Keratinocyte (primary cell): ENCODE results near the gene ICAM4. TPM values are rescaled to one million over a fixed set of nuclear protein-coding genes. Genes with fewer than 3 reads are reported as not detected.

Experiments
- DNase-seq: peaks from one replicate; pipeline ENCODE4 v3.0.0-alpha.2; 2011; ENCODE audit warnings: low read depth, missing footprints, low spot score
- FAIRE-seq: peaks from 2 replicates; lab custom pipeline; 2011; peaks lifted over from hg19 to GRCh38; lab: Jason Lieb, UNC
- H2AFZ ChIP-seq: 2 replicates; pipeline ENCODE4 v1.6.0; 2012; ENCODE audit warnings: low read length, control low read depth, inconsistent platforms; ENCODE audit not compliant: control insufficient read depth
- H3K27ac ChIP-seq: 2 replicates; pipeline ENCODE4 v1.5.1; 2011; ENCODE audit warnings: low read length; ENCODE audit not compliant: control insufficient read depth, insufficient read depth
- H3K27me3 ChIP-seq: 3 replicates; pipeline ENCODE4 v1.6.0; 2011; ENCODE audit warnings: low read length; ENCODE audit not compliant: control insufficient read depth, insufficient read depth; ENCODE audit errors: extremely low read depth
- H3K36me3 ChIP-seq, 2 experiments: 2 replicates in 1 of 2; 3 replicates in 1 of 2; pipeline ENCODE4 v1.5.1; 2011; ENCODE audit warnings: low read length in 2 of 2, mild to moderate bottlenecking in 1 of 2; ENCODE audit not compliant: control insufficient read depth in 2 of 2, insufficient read depth in 2 of 2; ENCODE audit errors: extremely low read depth in 1 of 2
- H3K4me1 ChIP-seq: 3 replicates; pipeline ENCODE4 v1.5.1; 2011; ENCODE audit warnings: low read length; ENCODE audit not compliant: control insufficient read depth, insufficient read depth; ENCODE audit errors: extremely low read depth
- H3K4me2 ChIP-seq: 3 replicates; pipeline ENCODE4 v1.6.0; 2011; ENCODE audit warnings: low read depth, low read length; ENCODE audit not compliant: control insufficient read depth, insufficient read depth; ENCODE audit errors: extremely low read depth
- H3K4me3 ChIP-seq, 3 experiments: fragments of 200-600 bp in 1 of 3; sonication (generic) in 1 of 3; 2 replicates in 2 of 3; 3 replicates in 1 of 3; pipeline ENCODE4 v1.5.1; 2011 to 2016; ENCODE audit warnings: low read length in 3 of 3, mild to moderate bottlenecking in 3 of 3, control low read depth in 2 of 3, inconsistent platforms in 1 of 3, low read depth in 1 of 3, mixed read lengths in 1 of 3, mixed run types in 1 of 3, moderate library complexity in 1 of 3; ENCODE audit not compliant: control insufficient read depth in 2 of 3, insufficient read depth in 2 of 3; ENCODE audit errors: extremely low read depth in 1 of 3
- H3K79me2 ChIP-seq: 2 replicates; pipeline ENCODE4 v1.6.0; 2012; ENCODE audit warnings: low read length; ENCODE audit not compliant: control insufficient read depth, insufficient read depth
- H3K9ac ChIP-seq: 3 replicates; pipeline ENCODE4 v1.6.0; 2011; ENCODE audit warnings: low read length; ENCODE audit not compliant: control insufficient read depth, insufficient read depth; ENCODE audit errors: extremely low read depth
- H3K9me1 ChIP-seq: 3 replicates; pipeline ENCODE4 v1.6.0; 2011; ENCODE audit warnings: low read length; ENCODE audit not compliant: control insufficient read depth, insufficient read depth; ENCODE audit errors: extremely low read depth
- H3K9me3 ChIP-seq: 2 replicates; pipeline ENCODE4 v1.5.1; 2012; ENCODE audit warnings: low read depth, low read length; ENCODE audit not compliant: control insufficient read depth
- H4K20me1 ChIP-seq: 3 replicates; pipeline ENCODE4 v1.6.0; 2011; ENCODE audit warnings: low read length; ENCODE audit not compliant: control insufficient read depth, insufficient read depth; ENCODE audit errors: extremely low read depth
- EZH2 ChIP-seq: IDR thresholded peaks from one replicate; pipeline ENCODE4 v1.6.1; 2012; ENCODE audit warnings: inconsistent platforms, mild to moderate bottlenecking, low read length, moderate library complexity
- dilution Hi-C: fragments of 300-500 bp; cut with MboI; formaldehyde crosslinking; loops from one replicate; pipeline ENCODE4 v1.7.0; 2020; ENCODE audit warnings: low sequenced_read_pairs; ENCODE audit not compliant: extremely low pct_ligation_motif_present
- polyA plus RNA-seq, 5 experiments: library from polyadenylated mRNA; depleted of rRNA in 3 of 5; stranded (reverse) in 3 of 5; stranded (forward) in 1 of 5; unstranded in 1 of 5; fragments of >200 nt; gene quantifications; 1 replicate in 1 of 5; 2 replicates in 3 of 5; 3 replicates in 1 of 5; pipeline versions ENCODE4 v1.2.1 to v1.2.3, GENCODE V29; 2011 to 2012; ENCODE audit warnings: missing spikeins in 2 of 5, low read depth in 1 of 5, low replicate concordance in 1 of 5
- TF ChIP-seq, protein P1 (sequence below), 3 experiments: IDR thresholded peaks in 1 of 3; conservative IDR thresholded peaks in 1 of 3; optimal IDR thresholded peaks in 1 of 3; 2 replicates in 2 of 3; 3 replicates in 1 of 3; pipeline versions ENCODE3 to v1.5.1; 2011; ENCODE audit warnings: low read length in 3 of 3, mild to moderate bottlenecking in 3 of 3, moderate library complexity in 2 of 3, control low read depth in 1 of 3, inconsistent platforms in 1 of 3; ENCODE audit not compliant: insufficient read depth in 2 of 3; ENCODE audit errors: extremely low read depth in 1 of 3

The ICAM4 gene
- polyA plus RNA-seq, 1 donor (not counting 4 experiments of a cell fraction or from before 2014, with no cell fraction given), result 0.25 TPM

DNA sequence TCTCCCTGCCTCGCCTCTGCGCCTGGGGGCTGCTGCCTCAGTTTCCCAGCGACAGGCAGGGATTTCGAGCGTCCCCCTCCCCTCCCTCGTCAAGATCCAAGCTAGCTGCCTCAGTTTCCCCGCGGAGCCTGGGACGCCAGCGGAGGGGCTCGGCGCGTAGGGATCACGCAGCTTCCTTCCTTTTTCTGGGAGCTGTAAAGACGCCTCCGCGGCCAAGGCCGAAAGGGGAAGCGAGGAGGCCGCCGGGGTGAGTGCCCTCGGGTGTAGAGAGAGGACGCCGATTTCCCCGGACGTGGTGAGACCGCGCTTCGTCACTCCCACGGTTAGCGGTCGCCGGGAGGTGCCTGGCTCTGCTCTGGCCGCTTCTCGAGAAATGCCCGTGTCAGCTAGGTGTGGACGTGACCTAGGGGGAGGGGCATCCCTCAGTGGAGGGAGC, 16.6 kb upstream of the ICAM4 start:
- H3K9ac ChIP-seq, result peak overlapping the region; percentile 15
- no peaks in the 10 kb centered on the region for H4K20me1 ChIP-seq
- H3K36me3 ChIP-seq, result no peaks in the 10 kb centered on the region
- no peak for TF ChIP-seq EZH2
- TF ChIP-seq, protein P1, sequence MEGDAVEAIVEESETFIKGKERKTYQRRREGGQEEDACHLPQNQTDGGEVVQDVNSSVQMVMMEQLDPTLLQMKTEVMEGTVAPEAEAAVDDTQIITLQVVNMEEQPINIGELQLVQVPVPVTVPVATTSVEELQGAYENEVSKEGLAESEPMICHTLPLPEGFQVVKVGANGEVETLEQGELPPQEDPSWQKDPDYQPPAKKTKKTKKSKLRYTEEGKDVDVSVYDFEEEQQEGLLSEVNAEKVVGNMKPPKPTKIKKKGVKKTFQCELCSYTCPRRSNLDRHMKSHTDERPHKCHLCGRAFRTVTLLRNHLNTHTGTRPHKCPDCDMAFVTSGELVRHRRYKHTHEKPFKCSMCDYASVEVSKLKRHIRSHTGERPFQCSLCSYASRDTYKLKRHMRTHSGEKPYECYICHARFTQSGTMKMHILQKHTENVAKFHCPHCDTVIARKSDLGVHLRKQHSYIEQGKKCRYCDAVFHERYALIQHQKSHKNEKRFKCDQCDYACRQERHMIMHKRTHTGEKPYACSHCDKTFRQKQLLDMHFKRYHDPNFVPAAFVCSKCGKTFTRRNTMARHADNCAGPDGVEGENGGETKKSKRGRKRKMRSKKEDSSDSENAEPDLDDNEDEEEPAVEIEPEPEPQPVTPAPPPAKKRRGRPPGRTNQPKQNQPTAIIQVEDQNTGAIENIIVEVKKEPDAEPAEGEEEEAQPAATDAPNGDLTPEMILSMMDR (optimal IDR thresholded peaks at IDR 0.05 in 1 of 3, IDR thresholded peaks at IDR 0.05 in 1 of 3, conservative IDR thresholded peaks at IDR 0.05 in 1 of 3; ENCODE audit: extremely low read depth in 1 of 3, insufficient read depth in 2 of 3, low read length in 3 of 3), result no peak
- DNase-seq (no peak), FAIRE-seq (no peak)
- peaks cover 23% of the 10 kb centered on the region for H3K27me3 ChIP-seq
- H3K9me1 ChIP-seq, result no peaks in the 10 kb centered on the region
- no peaks in the 10 kb centered on the region for H3K79me2 ChIP-seq
- peak overlapping the region in 1 of 3 experiments; percentile 63 for H3K4me3 ChIP-seq
- H3K27ac ChIP-seq, result no peak overlapping the region
- peak overlapping the region; percentile 46 for H2AFZ ChIP-seq
- H3K9me3 ChIP-seq, result no peaks in the 10 kb centered on the region
- dilution Hi-C loops, result no loop called here
- peak overlapping the region; percentile 78 for H3K4me2 ChIP-seq
- peaks cover 9% of the 10 kb centered on the region for H3K4me1 ChIP-seq

DNA sequence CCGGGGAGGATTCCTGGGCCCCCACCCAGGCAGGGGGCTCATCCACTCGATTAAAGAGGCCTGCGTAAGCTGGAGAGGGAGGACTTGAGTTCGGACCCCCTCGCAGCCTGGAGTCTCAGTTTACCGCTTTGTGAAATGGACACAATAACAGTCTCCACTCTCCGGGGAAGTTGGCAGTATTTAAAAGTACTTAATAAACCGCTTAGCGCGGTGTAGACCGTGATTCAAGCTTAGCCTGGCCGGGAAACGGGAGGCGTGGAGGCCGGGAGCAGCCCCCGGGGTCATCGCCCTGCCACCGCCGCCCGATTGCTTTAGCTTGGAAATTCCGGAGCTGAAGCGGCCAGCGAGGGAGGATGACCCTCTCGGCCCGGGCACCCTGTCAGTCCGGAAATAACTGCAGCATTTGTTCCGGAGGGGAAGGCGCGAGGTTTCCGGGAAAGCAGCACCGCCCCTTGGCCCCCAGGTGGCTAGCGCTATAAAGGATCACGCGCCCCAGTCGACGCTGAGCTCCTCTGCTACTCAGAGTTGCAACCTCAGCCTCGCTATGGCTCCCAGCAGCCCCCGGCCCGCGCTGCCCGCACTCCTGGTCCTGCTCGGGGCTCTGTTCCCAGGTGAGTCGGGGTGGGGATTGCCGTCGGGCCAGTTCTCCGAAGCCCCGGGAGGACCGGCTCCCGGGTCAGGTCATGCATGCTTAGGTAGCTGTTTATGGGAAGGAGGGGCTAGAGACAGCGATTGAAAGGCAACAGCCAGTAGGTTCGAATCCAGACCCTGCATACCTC, 15.9 kb upstream of the ICAM4 start, which contains the start of gene ICAM1:
TSS of gene ICAM1 (plus strand) at position 505 of the 779 bp plus-strand sequence. CDS start at position 545, 40 bp downstream.
- FAIRE-seq (no peak), DNase-seq (no peak)
- peak within 1 kb of the TSS; percentile 49 for H2AFZ ChIP-seq
- peak within 1 kb of the TSS; percentile 15 for H3K9ac ChIP-seq
- no peak within 1 kb of the TSS for H3K27ac ChIP-seq
- H3K4me1 ChIP-seq, result peaks cover 9% of the 10 kb centered on the region
- TF ChIP-seq, protein P1 (optimal IDR thresholded peaks at IDR 0.05 in 1 of 3, IDR thresholded peaks at IDR 0.05 in 1 of 3, conservative IDR thresholded peaks at IDR 0.05 in 1 of 3; ENCODE audit: extremely low read depth in 1 of 3, insufficient read depth in 2 of 3, low read length in 3 of 3), result peak in 1 of 3 experiments; percentile 8
- TF ChIP-seq EZH2, result peak; percentile 60
- H3K9me3 ChIP-seq, result no peaks in the 10 kb centered on the region
- no peaks in the 10 kb centered on the region for H3K79me2 ChIP-seq
- no peaks in the 10 kb centered on the region for H3K36me3 ChIP-seq
- no peaks in the 10 kb centered on the region for H4K20me1 ChIP-seq
- H3K27me3 ChIP-seq, result peaks cover 23% of the 10 kb centered on the region
- H3K9me1 ChIP-seq, result no peaks in the 10 kb centered on the region
- peak within 1 kb of the TSS; percentile 78 for H3K4me2 ChIP-seq
- H3K4me3 ChIP-seq, result peak within 1 kb of the TSS; percentile 13 to 63 (median 32)
- dilution Hi-C loops, result no loop called here
